ENCODE results near the gene C2CD5. TPM values are rescaled to one million over a fixed set of nuclear protein-coding genes. Genes with fewer than 3 reads are reported as not detected.
A peak's percentile ranks its signal among the peaks of the same experiment; 100 is the strongest.
"Not testable (repeated sequence)": the region's sequence is repeated elsewhere in the genome, so short reads cannot be mapped to it uniquely, and the experiment has no call there.

Gene C2CD5
- total RNA-seq, 1 experiment from 2014 or later = 14.4 TPM

DNA sequence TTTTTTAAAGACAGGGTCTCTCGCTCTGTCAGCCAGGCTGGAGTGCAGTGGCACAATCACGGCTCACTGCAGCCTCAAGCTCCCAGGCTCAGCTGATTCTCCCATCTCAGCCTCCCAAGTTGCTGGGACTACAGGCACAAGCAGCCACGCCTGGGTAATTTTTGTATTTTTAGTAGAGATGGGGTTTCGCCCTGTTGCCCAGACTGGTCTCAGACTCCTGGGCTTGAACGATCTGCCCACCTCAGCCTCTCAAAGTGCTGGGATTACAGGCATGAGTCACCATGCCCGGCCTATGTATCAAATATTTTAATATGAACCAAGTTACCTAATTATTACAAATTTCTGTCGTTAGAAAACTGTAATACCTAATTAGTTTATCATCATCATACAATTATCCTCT is 63.5 kb downstream of the C2CD5 start:
- DNase-seq (ENCODE audit: low spot score) = not testable (repeated sequence)

- DNase-seq (ENCODE audit: low spot score) = no peak
Measured at GRCh38 chr12:22480016-22480415, 64.3 kb downstream of the C2CD5 start.

GRCh38 chr12:22477894-22478287 is 66.5 kb downstream of the C2CD5 start:
- no peak for DNase-seq (ENCODE audit: low spot score)

DNA sequence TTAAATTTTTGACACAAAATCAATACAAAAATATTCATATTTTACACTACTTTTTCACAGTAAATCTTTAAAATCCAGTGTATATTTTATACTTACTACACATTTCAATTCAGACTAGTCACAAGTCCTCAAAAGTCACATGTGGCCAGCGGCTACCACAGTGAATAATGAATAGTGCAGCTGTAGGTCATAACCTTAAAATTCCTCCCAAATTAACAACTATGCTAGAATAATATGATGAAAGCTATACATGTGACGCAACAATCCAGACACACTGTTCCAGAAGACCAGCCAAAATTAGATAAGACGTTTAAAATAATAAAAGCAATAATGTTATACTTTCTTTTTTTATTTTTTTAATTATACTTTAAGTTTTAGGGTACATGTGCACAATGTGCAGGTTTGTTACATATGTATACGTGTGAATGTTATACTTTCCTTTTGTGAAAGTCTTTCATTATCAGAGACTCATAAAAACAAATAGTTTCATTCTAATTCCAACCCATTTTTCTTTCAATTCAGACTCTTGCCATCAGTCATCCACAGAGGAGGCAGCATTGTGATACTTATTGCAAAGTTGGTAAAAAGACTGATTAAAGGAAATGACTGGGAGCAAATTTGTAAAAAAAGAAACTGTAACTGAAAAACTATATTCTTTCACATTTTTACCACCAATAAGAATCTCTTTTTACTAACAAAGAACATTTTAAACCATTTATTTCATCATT is 67.0 kb downstream of the C2CD5 start:
- no peak for DNase-seq (ENCODE audit: low spot score)

DNA sequence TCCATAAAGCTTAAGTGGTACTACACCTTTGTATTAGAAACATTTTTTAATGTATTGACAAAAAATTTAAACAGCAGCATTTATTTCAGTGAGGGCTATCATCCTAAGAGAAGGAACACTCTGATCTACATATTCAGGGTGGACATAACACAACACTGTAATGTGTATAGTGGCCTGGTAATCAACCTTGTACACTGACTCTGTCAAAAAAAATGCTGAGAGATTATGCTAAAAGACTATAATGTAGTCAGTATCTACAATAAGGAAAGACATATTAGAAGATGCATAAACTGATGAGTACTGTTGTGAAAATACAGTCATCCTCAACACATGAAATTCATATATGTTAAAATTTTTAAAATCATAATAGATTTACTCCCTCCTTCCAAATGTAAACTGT is 68.2 kb downstream of the C2CD5 start:
- no peak for DNase-seq (ENCODE audit: low spot score)

DNA sequence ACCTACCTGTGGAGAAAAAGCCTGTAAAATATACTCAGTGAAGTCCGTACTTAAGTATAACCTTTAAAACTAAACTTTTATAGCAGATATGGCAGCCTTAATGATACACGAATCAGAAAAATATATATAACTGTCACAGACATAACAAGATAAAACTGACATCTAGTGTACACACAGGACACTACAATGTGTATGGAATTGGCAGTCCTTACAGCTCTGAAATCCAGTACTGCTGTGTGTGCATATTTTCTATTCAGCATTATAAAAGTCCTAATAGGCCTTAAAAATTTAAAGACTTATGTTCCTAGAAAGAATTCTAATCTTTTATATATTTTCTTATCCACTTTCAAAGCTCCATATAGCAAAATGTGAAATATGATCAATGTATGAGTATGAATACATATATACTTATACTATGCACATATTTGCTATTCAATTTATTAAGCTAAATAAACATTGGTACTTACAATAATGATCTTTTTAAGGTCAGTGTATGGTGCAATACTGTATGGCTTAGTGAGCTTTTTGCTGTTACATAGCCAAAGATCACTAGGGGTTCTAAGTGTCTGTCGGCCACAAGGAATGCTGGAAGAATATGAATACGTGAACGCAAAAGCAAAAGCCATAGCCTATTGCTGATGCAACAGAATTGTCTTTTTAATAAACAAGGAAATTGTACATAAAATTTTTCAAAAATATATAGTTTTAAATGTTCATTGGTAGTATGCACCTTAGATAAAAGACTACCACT is 69.2 kb downstream of the C2CD5 start:
- DNase-seq (ENCODE audit: low spot score) = no peak

GRCh38 chr12:22473212-22473611 is 71.1 kb downstream of the C2CD5 start:
- no peak for DNase-seq (ENCODE audit: low spot score)

GRCh38 chr12:22467190-22467589 is 77.2 kb downstream of the C2CD5 start:
- DNase-seq (ENCODE audit: low spot score) = no peak

- no peak for DNase-seq (ENCODE audit: low spot score)
Measured at GRCh38 chr12:22463306-22463705, 81.0 kb downstream of the C2CD5 start.

GRCh38 chr12:22461786-22462185 is 82.6 kb downstream of the C2CD5 start:
- DNase-seq (ENCODE audit: low spot score) = no peak

DNA sequence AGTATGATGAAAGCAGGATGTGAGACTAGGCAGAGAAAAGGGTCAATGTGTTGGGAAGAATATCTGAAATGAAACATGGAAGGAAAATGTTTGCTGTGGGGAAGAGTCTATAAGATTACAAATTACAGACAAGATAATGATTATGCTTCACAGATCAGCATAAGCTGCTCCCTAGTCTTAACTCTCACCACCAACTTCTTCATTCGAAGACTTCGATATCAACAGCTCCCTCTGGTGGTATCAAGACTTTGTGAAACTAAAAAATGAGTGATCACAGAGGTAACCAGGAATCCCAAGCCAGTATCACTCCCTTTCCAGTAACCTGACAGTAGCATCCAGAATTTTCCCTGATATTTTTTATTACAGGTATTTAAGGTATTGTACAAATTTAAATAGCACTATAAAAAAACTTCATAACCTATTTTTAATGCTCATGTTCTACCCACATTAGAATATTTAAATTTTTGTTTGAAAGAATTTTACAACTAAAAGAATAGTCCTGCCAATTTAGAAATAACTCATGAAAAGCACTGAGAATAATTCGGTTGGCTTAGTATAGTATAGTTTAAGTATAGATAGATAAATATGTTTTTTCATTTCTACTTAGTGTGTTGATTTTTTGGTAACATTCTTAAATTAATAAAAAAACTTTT is 84.4 kb downstream of the C2CD5 start:
- DNase-seq (ENCODE audit: low spot score) = peak; percentile 70

DNA sequence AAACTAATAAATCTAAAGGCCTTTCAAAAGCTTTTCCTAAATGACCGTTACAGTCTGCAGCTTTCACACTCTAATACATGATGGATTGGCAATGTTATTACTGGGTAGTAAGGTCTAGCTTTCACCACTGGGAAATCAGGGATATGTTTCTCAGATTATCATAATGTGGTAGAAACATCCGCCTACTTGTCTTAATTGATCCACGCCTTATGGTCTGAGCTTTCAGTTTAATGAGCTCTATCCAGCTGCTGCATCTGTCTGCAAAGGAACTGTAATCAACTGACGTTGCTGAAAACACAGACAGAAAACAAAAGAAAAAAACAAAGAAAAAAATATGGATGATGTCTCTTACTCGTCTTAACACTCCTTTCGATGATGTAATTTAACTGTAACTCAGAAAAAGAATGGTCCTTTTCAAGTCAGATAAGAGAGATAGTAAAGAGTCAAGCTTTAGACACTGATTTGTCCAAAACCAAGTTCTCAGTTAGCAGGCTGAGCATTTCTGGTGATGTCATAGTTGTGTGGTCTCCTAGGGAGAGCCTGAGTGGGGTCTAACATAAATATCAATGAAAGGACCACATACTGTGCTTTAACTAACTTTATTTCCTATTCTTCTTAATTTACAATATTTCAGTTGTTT is 85.9 kb downstream of the C2CD5 start:
- no peak for DNase-seq (ENCODE audit: low spot score)

- no peak for DNase-seq (ENCODE audit: low spot score)
Measured at GRCh38 chr12:22457085-22457484, 87.3 kb downstream of the C2CD5 start.

GRCh38 chr12:22453511-22453910 is 90.8 kb downstream of the C2CD5 start:
- no peak for DNase-seq (ENCODE audit: low spot score)

GRCh38 chr12:22447223-22447622 is 97.1 kb downstream of the C2CD5 start:
- DNase-seq (ENCODE audit: low spot score) = no peak

DNA sequence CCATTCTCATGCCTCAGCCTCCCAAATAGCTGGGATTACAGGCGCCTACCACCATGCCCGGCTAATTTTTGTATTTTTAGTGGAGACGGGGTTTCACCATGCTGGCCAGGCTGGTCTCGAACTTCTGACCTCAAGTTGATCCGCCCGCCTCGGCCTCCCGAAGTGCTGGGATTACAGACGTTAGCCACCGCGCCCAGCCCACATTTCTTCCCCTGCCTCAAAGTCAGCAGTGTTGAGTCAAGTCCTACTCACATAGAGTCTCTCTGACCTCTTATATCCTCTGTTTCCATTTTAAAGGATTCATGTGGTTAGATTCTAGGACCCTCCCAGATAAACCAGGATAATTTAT is 100.1 kb downstream of the C2CD5 start:
- DNase-seq (ENCODE audit: low spot score) = not testable (repeated sequence)

DNA sequence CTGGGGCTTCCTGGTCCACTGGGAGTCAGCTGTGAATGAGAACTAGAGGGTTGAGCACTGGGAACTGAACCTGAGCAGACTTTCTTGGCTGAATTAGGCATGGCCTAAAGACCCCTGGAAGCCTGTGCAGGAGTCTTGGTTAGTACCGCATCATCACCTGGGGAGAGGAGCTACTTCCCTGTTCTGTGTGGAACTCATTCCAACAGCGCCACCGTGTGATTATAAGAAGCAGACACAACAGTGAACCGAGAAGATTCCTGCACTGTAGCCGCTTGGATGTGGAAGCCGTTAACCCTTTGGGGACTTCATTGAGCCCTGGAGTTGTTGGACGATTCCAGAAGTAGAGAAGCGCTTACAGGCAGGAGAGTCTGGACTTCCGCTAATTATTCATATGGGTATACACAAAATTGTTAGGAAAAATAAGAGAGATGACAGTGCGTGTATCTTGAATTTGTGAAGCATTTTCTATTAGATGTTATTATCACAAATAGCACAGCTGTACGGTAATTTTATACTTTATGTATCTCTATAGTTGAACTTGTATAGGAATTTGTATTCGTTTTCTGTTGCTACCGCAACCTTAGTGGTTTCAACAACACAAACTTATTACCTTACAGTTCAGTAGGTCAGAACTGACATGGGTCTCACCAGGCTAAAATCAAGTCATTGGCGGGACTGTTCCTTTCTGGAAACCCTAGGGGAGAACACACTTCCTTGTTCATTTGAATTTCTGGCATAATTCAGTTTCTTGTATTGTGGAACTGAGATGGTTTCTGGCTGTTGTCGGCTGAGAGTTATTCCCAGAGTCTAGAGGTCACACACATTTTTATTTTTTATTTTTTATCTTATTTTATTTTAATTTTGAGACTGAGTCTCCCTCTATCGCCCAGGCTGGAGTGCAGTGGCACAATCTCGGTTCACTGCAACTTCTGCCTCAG is 100.7 kb downstream of the C2CD5 start:
- peak; percentile 91 for DNase-seq (ENCODE audit: low spot score)

DNA sequence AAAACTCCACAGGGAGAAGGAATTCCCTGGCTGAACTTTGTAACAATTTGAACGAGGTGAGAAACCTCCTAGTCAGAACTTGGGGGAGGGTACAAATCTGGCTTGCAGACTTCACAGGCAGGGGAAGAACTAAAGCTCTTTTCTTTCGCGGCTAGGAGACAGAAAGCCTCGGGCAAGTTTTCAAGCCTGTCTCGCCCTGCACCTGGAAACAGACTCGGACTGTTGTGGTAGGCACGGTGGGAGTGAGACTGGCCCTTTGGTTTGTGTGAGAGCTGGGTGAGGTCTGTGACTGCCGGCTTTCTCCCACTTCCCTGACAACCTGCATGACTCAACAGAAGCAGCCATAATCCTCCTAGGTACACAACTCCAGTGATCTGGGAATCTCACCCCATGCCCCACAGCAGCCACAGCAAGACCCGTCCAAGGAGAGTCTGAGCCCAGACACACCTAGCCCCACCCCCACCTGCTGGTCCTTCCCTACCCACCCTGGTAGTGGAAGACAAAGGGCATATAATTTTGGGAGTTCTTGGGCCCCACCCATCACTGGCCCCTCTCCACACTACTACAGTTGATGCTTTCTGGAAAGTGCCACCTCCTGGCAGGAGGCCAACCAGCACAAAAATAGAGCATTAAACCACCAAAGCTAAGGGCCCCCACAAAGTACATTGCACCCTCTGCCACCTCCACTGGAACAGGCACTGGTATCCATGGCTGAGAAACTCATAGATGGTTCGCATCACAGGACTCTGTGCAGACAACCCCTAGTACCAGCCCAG is 107.1 kb downstream of the C2CD5 start:
- peak; percentile 57 for DNase-seq (ENCODE audit: low spot score)

DNA sequence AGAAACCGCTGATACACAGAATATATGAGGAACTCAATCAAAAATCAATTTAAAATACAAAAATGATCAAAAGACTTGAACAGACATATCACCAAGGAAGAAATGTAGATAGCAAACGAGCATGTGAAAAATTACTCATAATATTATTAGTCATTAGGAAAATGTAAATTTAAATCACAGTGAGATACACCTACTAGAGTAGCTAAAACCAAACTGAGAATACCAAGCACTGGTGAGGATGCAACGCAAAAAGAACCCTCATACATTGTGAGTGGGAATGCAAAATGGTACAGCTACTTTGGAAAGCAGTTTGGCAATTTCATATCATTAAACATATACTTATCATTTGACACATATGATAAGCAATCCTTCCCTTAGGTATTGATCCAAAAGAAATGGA is 108.8 kb downstream of the C2CD5 start:
- no peak for DNase-seq (ENCODE audit: low spot score)

DNA sequence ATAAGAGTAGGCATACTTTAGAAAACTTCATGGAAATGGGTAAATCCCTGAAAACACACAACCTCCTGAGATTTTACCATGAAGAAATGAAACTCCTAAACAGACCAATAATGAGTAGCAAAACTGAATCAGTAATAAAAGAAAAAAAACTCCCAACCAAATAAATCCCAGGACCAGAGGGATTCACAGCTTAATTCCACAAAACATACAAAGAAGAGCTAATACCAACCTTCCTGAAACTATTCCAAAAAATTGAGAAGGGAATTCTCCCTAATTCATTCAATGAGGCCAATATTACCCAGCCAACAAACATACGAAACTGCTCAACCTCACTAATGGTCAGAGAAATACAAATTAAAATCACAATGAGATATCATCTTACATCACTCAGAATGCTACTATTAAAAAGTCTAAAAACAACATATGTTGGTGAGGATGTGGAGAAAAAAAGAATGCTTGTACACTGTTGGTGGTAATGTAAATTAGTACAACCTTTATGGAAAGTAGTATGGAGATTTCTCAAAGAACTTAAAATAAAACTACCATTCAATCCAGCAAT is 112.6 kb downstream of the C2CD5 start:
- DNase-seq (ENCODE audit: low spot score) = no peak
